Thyroid gland (tissue), 4 donors: Measurements from ENCODE around the gene ARSJ.
"Not testable (repeated sequence)": the region's sequence is repeated elsewhere in the genome, so short reads cannot be mapped to it uniquely, and the experiment has no call there.

Experiments
- CTCF ChIP-seq, 6 experiments: fragments of 200-600 bp in 3 of 6; fragments of 450-650 bp in 3 of 6; sonication (generic) in 3 of 6; IDR thresholded peaks; one replicate each; pipeline ENCODE4 v1.5.1; 2016 to 2019; ENCODE audit warnings: antibody characterized with exemption in 6 of 6, mild to moderate bottlenecking in 2 of 6, inconsistent platforms in 1 of 6, moderate library complexity in 1 of 6
- POLR2A ChIP-seq, 2 donors: fragments of 450-650 bp; IDR thresholded peaks; one replicate each; pipeline ENCODE4 v1.6.1; 2017; ENCODE audit warnings: antibody characterized with exemption in 2 of 2, mild to moderate bottlenecking in 2 of 2, moderate library complexity in 1 of 2

- TF ChIP-seq CTCF, POLR2A (IDR thresholded peaks at IDR 0.05): not testable (repeated sequence)
Measured at GRCh38 chr4:114013201-114013600, 33.8 kb upstream of the ARSJ start.
